ENCODE data around the gene TEX51. TPM values are rescaled to one million over a fixed set of nuclear protein-coding genes. Genes with fewer than 3 reads are reported as not detected.

The TEX51 gene
- total RNA-seq, 1 donor from 2014 or later, result not detected

DNA sequence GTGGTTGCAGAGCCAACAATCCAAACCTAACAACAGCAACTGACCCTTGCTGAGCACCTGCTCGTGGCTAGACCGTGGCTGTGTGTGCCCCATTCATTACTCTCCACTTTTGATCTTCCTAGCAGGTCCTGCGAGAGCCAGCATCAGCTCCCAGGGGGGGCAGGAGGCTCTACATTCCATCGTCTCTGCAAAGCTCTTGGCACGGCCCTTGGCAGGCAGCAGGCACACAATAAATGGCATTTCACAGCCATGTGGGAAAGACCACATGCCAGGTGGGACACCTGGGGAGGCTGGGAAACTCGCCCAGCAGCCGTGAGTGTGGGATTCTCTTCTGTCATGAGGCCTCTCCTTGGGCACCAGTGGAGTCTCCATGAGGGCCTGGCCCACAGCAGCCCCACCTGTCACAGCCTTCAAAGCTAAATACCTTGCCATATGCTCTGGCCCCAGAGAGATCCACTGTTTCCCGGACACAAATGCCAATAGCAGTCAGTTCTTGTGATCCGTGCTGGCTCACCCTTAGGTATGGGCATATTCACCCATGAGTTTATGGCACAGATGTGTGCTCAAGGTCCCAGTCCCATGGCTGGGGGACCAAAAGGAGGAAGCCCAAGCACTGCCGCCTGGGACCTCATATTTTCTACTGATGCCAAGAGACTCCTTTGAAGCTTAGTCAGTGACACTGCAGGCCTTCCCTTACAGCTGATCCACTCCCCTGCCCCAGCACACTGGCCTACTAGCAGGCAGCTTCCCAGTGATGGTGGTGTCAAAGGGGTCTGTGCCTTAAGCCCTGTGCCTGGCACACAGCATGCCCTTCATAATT is 6.8 kb upstream of the TEX51 start:
- DNase-seq (ENCODE audit: low spot score), result peak; percentile 8

DNA sequence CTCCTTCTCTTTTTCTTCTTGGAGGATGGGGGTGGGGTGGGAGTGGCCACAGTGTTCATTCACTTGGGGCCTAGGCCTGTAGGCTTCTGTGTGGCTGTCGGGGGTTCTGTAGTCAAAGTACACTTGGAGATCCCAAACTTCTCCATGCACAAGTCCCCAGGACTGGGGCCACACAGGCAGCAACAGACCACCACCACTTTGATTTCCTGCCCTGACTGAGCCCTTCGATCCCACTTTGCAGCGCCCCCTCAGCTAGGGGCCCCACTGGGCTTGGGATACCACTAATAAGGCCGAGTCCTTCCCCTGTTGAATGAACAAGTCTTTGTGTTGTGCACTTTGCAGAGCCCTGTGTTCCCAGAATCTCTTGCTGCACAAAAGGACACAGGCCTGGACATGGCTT is 5.5 kb upstream of the TEX51 start:
- no peak for DNase-seq (ENCODE audit: low spot score)

DNA sequence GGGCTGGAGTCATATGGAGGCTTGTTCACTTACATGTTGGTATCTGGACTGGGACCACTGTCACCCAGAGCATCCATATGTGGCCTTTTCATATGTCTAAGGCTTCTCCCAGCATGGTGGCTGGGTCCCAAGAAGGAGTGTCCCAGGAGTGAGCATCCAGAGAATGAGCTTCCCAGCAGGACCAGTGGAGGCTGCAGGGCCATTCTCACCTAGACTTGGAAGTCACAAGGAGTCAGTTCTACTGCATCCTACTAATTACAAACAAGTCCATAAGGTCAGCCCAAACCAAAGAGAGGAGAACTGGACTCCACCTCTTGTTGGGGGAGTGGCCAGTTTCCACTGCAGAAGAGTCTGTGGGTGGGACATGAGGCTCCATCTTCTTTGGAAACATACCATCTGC is 5.1 kb upstream of the TEX51 start:
- no peak for DNase-seq (ENCODE audit: low spot score)

DNA sequence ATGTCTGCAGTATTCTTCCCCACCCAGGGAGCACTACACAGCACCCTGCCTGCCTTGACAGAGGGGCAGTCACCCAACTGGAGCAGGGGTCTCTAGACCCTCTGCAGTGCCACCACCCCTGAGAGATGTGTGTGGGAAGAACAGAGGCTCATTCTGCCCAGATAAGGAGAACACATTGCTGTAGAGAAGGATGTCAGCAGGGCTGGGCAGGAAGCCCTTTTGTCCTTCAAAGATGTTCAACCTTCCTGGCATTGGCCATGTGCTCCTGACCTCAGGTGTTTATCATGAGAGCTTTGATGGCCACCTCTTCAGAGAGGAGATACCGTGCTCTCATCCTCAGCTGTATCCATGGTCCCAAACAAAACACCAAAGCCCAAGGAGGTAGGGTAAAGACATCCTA is 4.6 kb upstream of the TEX51 start:
- DNase-seq (ENCODE audit: low spot score), result no peak

DNA sequence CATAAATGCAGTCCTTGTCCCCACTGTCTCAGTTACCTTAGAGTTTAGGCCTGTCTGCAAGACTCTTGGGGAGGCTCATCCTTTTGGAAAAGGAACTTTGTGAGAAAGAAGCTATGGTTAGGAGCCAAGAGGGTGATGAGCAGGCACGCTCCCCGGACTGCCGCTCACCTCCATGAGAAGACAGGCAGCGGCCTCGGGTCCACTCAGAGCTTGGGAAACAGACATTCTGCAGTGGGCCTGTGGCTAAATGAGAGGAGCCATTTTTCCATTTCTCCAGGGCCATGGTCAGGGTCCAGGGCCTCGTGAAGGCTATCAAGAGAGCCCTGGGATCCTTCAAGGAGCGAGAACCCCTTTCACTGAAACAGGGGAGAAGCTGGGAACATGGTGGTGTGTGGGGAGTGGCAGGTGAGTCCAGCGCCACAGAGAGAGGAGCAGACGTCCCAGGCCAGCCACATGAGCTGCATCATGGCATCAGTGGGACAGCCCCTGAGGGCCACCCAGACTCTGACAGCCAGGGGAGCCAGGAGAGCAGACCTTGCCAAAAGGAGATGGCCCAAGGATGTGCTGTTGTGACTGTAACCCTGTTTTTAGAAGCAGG is 4.0 kb upstream of the TEX51 start:
- DNase-seq (ENCODE audit: low spot score), result no peak

DNA sequence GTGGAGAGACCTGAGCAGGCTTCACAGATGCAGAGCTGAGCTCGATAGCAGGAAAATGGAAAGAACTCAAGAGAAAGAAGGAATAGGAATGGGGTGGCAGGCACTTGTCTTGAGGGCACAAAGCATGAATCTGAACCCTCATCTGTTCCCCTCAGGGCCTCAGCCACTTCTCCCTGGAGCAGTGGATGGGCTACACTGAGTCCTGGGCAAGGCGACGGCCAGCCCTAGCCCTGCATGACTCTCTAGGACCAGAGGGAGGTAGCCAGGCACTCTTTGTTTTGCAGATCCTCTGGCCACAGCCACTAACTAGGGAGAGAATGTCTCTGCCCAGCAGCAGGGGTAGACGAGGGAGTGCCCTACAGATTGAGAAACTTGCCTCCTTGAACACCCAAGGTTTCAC is 3.4 kb upstream of the TEX51 start:
- no peak for DNase-seq (ENCODE audit: low spot score)

DNA sequence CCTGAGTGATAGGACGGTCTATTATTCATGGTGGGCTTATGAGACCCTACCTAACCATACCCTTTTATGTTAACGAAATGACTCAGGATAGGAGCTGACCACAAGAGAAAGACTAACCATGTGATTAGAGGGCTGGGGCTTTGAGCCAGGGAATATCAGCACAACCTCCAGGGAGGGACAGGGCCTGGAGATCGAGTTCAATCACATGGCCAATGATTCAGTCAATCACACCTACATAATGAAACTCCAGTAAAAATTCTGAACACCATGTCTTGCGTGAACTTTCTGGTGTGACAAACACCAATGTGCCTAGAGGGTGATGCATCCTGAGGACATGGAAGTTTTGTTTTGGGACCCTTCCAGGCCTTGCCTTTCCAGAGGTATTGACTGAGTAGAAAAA is 2.2 kb upstream of the TEX51 start:
- DNase-seq (ENCODE audit: low spot score), result no peak

DNA sequence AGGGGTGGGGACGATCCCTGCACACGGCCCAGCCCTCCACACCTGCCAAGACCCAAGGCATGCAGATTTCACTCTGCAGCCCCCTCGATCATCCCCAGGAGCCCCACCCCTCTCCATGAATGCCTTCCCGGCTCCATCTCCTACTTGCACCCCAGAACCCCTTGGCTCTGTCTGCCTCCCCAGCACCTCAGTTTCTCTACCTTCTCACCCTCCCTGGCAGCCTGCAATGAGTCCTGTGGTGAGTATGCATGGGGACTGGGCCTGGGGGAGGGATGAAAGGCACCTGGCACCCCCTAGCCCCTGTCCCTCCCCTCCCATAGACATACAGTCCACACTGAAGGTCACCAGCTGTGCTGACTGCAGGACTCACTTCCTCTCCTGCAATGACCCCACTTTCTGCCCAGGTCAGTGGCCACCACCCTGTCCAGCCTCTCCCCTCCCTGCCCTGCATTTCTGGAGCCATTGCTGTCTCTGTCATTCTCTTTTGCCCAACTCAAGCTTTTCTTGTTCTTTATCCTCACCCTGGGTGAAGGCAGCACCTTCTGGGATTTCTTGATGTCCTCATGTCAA is 1.0 kb downstream of the TEX51 start:
- no peak for DNase-seq (ENCODE audit: low spot score)

DNA sequence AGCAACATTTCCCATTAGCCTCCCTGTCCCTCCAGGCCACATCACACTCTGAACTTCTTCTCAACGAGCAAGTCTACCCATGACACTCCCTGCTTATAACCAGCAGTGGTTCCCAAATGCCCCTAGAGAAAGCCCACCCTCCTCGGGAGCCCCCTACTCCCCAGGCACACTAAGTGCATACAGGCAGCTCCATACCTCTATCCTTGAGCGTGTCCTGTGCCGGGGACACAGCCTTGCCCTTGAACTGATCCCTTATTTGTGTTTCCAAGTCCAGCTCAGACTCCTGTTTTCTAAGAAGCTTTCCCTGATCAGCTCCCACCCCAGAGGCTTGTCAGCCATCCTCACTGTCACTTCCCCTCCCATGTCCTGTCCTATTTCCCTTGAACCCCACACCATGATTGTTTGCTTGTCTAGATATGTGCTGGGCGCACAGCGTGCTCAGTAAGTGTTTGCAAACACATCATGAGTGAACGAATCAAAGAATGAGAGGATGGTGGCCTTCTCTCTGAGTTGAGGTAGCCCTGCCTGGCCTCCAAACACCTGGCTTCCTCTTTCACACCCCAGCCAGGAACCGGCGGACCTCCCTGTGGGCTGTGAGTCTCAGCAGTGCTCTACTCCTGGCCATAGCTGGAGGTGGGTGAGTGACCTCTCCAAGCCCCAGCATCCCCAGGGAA is 2.1 kb downstream of the TEX51 start:
- no peak for DNase-seq (ENCODE audit: low spot score)

DNA sequence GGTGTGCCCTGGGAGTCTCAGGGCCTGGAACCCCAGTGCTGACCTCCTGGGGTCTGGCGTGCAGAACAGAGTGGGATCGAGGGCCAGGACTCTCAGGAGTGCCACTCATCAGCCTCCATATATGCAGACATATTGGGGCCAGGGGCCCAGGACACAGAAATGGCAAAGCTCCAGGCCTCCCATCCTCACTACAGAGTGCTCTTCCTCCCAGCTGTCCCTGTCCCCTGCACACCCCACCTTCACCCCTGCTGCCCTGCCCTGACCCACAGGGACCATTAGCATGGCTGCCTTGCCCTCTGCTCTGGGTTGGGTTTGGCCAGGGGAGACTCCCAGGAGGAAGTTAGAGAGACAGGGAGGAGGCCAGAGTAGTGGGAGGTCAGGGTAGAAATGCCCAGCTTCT is 2.8 kb downstream of the TEX51 start:
- no peak for DNase-seq (ENCODE audit: low spot score)

DNA sequence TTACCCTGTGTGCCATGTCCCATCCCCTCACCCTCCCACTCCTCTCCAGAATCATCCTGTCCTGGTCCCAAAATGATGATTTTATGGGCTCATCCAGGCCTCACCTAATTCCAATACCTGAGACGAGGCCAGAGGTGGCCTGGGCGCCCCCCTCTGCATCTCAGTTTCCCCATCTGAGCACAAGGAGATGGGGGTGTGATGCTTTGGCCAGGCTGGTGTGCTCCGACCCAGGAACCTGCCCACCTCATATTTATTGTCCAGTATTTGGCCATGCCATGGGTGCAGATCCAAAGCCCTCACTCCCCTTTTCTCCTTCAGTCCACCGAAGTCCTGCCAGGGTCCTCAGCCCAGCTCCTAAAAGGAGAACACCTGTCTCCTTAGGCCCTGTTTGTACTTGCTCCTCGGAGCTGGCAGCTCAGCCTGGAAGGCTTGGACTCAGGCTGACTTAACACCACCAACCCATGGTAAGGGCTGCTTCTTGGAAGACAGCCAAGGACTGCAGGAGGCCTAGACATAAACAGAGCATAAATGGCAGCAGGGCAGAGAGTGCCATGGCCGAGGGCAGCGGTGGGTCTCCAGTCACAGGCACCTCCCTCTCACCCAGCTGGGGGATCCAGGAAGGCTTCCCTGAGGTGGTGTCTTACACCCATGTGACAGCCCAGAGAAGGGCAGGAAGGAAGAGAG is 3.6 kb downstream of the TEX51 start:
- no peak for DNase-seq (ENCODE audit: low spot score)

DNA sequence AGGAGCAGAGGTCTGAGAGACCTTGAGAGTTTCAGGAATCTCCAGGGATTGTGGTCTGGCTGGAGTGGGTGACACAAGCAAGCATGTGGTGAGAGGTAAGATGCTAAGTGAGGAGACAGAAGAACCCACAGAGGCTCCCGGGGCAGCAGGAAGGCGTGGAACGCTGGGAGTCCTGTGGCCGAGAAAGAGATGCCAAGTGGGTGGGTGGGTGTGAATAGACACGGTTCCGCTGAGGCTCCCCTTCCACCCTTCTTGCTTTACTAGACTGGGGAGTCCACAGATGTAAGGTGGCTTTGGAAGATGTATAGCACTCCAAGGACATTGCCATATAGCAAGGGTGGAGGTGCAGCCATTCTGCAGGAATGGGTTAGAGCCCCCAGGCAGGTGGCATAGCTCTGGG is 4.2 kb downstream of the TEX51 start:
- no peak for DNase-seq (ENCODE audit: low spot score)

DNA sequence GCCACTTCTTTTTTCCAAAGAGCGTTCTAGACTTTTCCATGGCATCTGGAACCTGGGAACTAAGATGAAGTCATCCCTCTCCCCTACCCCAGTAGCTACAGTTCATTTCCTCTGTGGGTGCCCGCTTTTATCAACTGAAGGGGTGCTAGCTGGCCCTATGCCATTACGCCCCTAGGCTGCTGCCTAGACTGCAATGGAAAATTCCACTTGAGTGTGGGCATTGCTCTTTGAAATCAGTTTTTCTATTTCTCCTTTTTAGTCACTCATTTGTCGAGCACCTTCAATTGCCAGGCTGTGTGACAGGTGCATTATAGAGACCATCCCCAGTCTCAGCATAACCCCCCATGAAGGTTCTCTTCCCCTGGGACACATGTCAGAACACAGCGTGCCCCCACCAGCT is 7.3 kb downstream of the TEX51 start:
- DNase-seq (ENCODE audit: low spot score), result peak; percentile 9

DNA sequence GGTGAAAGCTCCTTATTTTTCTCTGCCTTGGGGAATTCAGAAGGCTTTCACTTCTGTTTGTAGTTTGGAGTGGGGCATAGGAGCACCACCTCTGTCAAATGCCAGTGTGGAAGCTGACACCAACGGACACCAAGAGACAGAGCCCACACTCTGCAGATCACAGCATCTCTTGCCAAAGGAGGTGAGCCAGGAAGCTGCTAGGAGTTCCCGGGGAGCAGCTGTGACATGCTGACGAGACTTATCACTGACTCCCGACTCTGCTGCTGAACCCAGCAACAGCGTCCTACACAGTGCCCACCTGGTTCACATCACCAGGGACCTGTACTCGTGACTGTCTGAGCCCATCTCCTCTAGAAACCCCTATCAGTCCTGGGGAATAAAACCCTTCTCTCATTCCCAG is 8.1 kb downstream of the TEX51 start:
- peak; percentile 18 for DNase-seq (ENCODE audit: low spot score)

DNA sequence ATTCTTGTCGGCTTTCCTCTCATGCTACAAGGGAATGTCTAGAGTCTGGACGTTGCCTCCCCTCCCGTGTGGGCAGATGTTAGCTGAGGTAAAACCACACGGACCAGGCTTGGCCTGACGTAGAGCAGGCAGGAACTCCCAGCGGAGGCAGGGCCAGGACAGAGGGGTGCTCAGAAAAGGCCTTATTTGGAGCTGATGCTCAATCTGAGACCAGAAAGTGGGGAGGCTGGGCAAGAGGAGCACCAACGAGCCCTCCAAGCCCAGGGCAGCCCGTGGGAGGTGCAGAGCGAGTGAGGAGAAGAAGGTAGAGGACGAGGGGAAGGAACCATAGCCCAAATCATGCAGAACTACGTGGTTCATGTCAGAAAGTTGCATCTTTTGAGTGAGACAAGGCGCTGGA is 9.0 kb downstream of the TEX51 start:
- peak; percentile 14 for DNase-seq (ENCODE audit: low spot score)

DNA sequence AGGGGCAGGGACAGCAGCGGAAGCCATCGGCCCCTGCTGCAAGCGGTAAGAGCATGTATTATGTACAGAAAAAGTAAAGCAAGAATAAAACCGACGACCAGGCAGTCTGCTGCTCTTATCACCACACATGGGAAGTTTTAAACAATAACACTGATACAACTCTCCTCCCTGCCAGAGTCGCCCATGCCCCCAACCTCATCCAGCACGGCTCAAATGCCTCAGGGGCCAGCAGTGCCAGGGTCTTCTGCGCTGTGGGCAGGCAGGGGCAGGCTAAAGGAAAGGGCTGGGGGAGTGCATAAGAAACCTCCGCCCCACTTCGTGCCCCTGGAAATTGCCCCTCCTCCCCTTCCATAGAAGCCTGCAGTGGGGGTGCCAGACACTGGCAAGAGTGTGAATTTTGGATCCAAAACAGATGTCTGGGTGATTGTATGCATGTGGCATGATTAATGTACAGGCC is 10.1 kb downstream of the TEX51 start:
- DNase-seq (ENCODE audit: low spot score), result peak; percentile 35

DNA sequence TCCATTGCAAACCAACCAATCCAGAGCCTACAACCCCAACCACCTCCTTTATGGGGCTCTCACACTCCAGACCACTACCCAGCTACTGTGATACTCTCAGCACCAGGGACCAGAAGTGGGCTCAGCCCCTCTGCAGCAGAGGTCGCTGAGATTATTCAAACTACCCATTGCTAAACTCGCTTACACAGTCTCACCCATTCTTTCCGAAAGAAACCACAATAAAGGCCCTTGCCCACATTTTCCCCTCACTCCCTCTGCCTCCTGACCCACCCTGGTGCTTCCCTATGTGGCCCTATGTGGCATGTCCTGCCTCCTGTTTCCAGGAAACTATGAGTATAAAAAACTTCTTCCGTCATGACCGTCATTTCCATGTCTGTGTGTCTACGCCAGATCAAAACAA is 10.7 kb downstream of the TEX51 start:
- peak; percentile 0 for DNase-seq (ENCODE audit: low spot score)

DNA sequence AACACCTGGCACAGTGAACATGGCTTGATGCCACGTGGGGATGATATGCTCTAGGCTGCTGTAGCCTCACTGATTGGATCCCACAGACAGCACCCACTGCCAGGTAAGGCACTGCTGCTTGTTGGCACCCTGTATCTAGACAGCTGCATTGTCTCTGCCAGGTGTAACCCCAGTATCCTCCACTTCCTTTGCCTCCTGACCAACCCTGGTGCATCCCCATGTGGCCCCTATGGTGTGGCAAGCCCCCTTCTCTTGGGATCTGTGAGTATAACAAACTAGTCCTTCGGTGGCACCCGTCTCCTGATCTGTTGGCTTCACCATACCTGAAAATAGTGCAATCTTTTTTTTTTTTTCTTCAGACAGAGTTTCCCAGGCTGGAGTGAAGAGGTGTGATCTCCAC is 11.1 kb downstream of the TEX51 start:
- DNase-seq (ENCODE audit: low spot score), result peak; percentile 29

DNA sequence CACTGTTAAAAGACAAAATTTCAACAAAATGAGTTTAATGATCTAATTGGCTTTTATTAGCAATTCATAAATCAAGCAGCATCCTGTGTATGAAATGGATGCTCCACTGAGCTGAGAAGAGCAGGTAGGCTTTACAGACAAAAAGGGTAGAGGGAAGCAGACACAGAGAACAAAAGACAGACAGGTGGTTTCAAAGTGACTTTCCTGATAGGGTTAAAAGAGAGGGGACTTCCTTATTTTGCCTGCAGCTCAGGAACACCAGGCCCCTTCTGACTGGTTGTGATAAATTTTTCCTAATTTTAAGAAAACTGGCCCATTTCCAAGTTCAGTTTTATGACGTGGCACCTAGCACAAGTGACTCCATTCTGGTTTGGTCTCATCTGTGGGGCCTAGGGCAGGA is 11.9 kb downstream of the TEX51 start:
- no peak for DNase-seq (ENCODE audit: low spot score)

DNA sequence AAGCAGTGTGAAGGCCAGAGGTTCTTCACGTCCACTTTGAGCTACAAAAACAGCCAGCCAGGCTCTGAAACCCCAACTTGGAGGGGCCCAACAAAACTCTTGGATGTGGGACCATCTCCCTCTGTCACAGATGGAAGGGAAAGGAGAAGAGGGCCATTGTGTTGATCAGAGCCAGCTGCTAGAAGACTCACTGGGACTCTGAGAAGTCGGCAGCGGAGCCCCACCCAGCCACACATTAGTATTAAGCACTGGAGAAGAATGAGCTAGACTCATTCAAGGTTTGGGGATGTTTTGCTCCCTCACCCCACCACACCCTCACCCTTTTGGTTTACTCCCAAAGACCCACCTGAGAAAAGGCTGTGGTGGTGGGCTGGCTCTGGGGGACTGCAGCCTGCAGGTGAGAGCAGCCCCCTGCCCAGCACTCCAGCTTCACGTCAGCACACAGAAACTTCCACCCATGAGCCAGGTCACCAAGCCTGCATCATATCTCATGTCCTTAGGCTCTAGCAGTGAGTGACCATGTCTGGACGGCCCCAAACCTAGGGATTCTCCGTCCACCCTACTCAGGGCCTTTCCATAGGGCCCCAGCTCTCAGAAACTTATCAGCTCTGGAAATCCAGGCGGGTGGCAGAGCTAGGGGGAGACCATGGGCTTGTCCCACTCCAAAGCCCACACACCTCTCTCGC is 12.6 kb downstream of the TEX51 start:
- peak; percentile 22 for DNase-seq (ENCODE audit: low spot score)

DNA sequence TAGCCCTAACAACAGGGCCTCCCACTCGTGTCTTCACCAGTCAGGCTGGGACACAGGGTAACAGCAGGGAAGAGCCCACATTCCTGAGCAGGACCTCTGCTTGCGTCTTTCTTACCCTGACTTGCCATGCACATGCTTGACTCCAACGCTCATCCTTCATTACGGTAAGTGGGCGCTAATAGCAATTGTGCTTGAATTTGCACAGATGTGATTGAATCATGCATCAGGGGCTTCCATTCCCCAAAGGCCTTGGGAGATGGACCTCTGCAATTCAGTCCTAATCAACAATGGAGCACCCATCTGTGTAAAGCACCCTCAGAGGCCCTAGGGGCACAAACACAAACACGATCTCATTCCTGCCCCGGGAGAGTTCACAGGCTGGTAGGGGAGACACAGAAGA is 13.5 kb downstream of the TEX51 start:
- DNase-seq (ENCODE audit: low spot score), result no peak

DNA sequence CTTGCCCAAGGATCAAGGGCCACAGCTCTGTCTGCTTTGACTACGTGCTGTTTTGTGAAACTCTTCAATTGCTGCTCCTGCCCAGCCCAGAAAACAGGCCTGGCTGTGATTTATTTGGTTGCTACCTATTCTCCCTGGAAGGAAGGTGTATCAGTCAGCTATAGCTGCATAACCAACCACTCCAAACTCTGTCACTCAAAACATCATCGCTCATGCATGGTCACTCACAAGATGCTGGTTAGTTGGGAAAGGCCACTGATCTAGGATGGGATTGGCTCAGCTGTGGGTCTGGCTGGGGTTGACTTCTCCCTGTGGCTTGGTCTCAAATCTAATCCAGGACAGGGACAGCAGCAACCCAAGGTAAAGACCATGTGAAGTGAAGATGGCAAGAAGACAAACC is 14.6 kb downstream of the TEX51 start:
- DNase-seq (ENCODE audit: low spot score), result peak; percentile 10
